K562 (cell line): ENCODE results near the gene MARCHF3. TPM values are rescaled to one million over a fixed set of nuclear protein-coding genes. Genes with fewer than 3 reads are reported as not detected.
A peak's percentile ranks its signal among the peaks of the same experiment; 100 is the strongest.

Source experiments
- ATAC-seq: fragments of 200-7000 bp; cut with Tn5 transposase; 3 replicates; pipeline ENCODE4 v1.9.1; 2020; ENCODE audit warnings: moderate library complexity
- BruUV-seq: library from RNA; stranded (reverse); fragments of 400-500 nt; replicated peaks from 2 replicates; lab custom pipeline; 2021; lab: Mats Ljungman, UMichigan
- CTCF ChIA-PET: fragments of 300-600 bp; formaldehyde crosslinking; extraction: SDS; loops from one replicate; lab custom pipeline; 2021; ENCODE audit warnings: low intra/inter-chr PET ratio; lab: Yijun Ruan, JAX
- POLR2A ChIA-PET: fragments of 300-600, 350-650 bp; sonication (Branson Sonifier 250); formaldehyde crosslinking; extraction: SDS; loops from one replicate; lab custom pipeline; 2021; ENCODE audit warnings: antibody characterized with exemption, inconsistent platforms; lab: Yijun Ruan, JAX
- DNase-seq, 4 experiments: peaks; one replicate each; pipeline versions ENCODE4 v3.0.0 to v3.0.0-alpha.2; 2011 to 2018; ENCODE audit warnings: low spot score in 3 of 4, mixed read lengths in 3 of 4; ENCODE audit errors: extremely low read depth in 1 of 4
- FAIRE-seq: peaks from 2 replicates; lab custom pipeline; 2011; peaks lifted over from hg19 to GRCh38; lab: Jason Lieb, UNC
- H2AFZ ChIP-seq: 2 replicates; pipeline ENCODE4 v1.6.0; 2011; ENCODE audit warnings: low read depth, low read length, control low read depth, inconsistent platforms
- H3K27ac ChIP-seq: fragments of 200-600 bp; 3 replicates; pipeline ENCODE4 v1.8.0; 2011; ENCODE audit warnings: low read depth, mild to moderate bottlenecking, control low read depth, inconsistent platforms, low read length, moderate library complexity, mixed read lengths; ENCODE audit errors: extremely low read depth
- H3K27me3 ChIP-seq, 2 experiments: fragments of 300-600 bp in 1 of 2; 2 replicates in 1 of 2; 3 replicates in 1 of 2; pipeline versions ENCODE4 v1.6.0 to v1.8.0; 2011; ENCODE audit warnings: inconsistent platforms in 2 of 2, low read length in 2 of 2, mild to moderate bottlenecking in 1 of 2, mixed read lengths in 1 of 2, moderate library complexity in 1 of 2; ENCODE audit not compliant: control insufficient read depth in 2 of 2, insufficient read depth in 2 of 2
- H3K36me3 ChIP-seq: fragments of 300-600 bp; 3 replicates; pipeline ENCODE4 v1.8.0; 2011; ENCODE audit warnings: mild to moderate bottlenecking, low read length, inconsistent platforms; ENCODE audit not compliant: control insufficient read depth, insufficient read depth
- H3K4me1 ChIP-seq, 2 experiments: fragments of 200-600 bp in 1 of 2; replicated peaks in 1 of 2; 2 replicates in 1 of 2; 3 replicates in 1 of 2; pipeline versions ENCODE4 v1.5.1 to v1.8.0; 2011; ENCODE audit warnings: inconsistent platforms in 2 of 2, low read length in 2 of 2, mild to moderate bottlenecking in 1 of 2, mixed read lengths in 1 of 2, moderate library complexity in 1 of 2; ENCODE audit not compliant: control insufficient read depth in 2 of 2, insufficient read depth in 2 of 2
- H3K4me2 ChIP-seq: 2 replicates; pipeline ENCODE4 v1.6.1; 2011; ENCODE audit warnings: low read length, control low read depth, inconsistent platforms, mixed read lengths; ENCODE audit not compliant: insufficient read depth
- H3K4me3 ChIP-seq: fragments of 200-600 bp; sonication (generic), shearing (Covaris generic); 2 replicates; pipeline ENCODE4 v1.5.1; 2016; ENCODE audit warnings: control low read depth, inconsistent platforms
- H3K79me2 ChIP-seq: fragments of 200-600 bp; 3 replicates; pipeline ENCODE4 v1.8.0; 2011; ENCODE audit warnings: low read length, inconsistent platforms; ENCODE audit not compliant: control insufficient read depth, insufficient read depth
- H3K9ac ChIP-seq, 2 experiments: 2 replicates each; pipeline versions ENCODE4 v1.6.0 to v1.6.1; 2011; ENCODE audit warnings: low read depth in 2 of 2, low read length in 2 of 2, control low read depth in 1 of 2, inconsistent platforms in 1 of 2, mild to moderate bottlenecking in 1 of 2, mixed read lengths in 1 of 2; ENCODE audit not compliant: insufficient read depth in 1 of 2
- H3K9me1 ChIP-seq: one replicate; pipeline ENCODE4 v1.6.0; 2011; ENCODE audit warnings: inconsistent platforms, mild to moderate bottlenecking, low read length, moderate library complexity; ENCODE audit not compliant: control insufficient read depth, insufficient read depth
- H3K9me3 ChIP-seq: replicated peaks from 2 replicates; pipeline ENCODE4 v1.5.1; 2011; ENCODE audit warnings: low read depth, low read length, inconsistent platforms; ENCODE audit not compliant: control insufficient read depth, insufficient read depth
- H4K20me1 ChIP-seq: replicated peaks from 2 replicates; pipeline ENCODE4 v1.6.1; 2011; ENCODE audit warnings: low read length, inconsistent platforms, mixed read lengths; ENCODE audit not compliant: control insufficient read depth, insufficient read depth
- CBX1 ChIP-seq: sonication (generic); IDR thresholded peaks from 2 replicates; pipeline ENCODE4 v1.6.1; 2016; ENCODE audit warnings: antibody characterized with exemption, low read depth, mild to moderate bottlenecking
- CREB1 ChIP-seq, 2 experiments: sonication (generic) in 1 of 2; formaldehyde crosslinking in 1 of 2; IDR thresholded peaks; 2 replicates each; pipeline versions ENCODE4 v1.6.1 to v1.8.0; 2012 to 2022; ENCODE audit warnings: inconsistent platforms in 1 of 2, mild to moderate bottlenecking in 1 of 2, missing genetic modification reagents in 1 of 2, moderate library complexity in 1 of 2
- EGR1 ChIP-seq: fragments of 450-650 bp; conservative IDR thresholded peaks from 2 replicates; pipeline ENCODE4 v1.6.1; 2017; ENCODE audit warnings: mild to moderate bottlenecking
- POLR2G ChIP-seq: fragments of 200-400 bp; formaldehyde crosslinking; IDR thresholded peaks from 2 replicates; pipeline ENCODE4 v1.6.1; 2017; ENCODE audit warnings: low read depth, mild to moderate bottlenecking, antibody characterized with exemption, low read length, moderate library complexity
- ZNF583 ChIP-seq: fragments of 250-450 bp; sonication (Bioruptor Pico); IDR thresholded peaks from 2 replicates; pipeline ENCODE4 v1.4.0; 2020
- WGBS: fragments of 100-300 bp; shearing (Covaris generic); methylation state at CpG from one replicate; pipeline ENCODE4 v1.1.6; 2016; ENCODE audit warnings: low coverage, mixed read lengths; ENCODE audit not compliant: insufficient coverage; ENCODE audit errors: missing lambda C conversion rate; 5-methylcytosine and 5-hydroxymethylcytosine counted together
- in situ Hi-C: fragments of 300-500 bp; cut with MboI; formaldehyde crosslinking; loops from 4 replicates; pipeline ENCODE4 v1.15.0; 2018; ENCODE audit warnings: inconsistent platforms, mixed read lengths
- intact Hi-C: fragments of 100-400 bp; cut with micrococcal nuclease; formaldehyde crosslinking; loops from 2 replicates; pipeline ENCODE4 v1.14.2; 2022
- polyA plus RNA-seq, 8 experiments: library from polyadenylated mRNA; depleted of rRNA in 4 of 8; stranded (reverse) in 5 of 8; unstranded in 3 of 8; fragments of >200 nt; fragmentation: Nextera tagmentation in 2 of 8; fragmentation: Illumina TruSeq in 1 of 8; extraction: Ambion mirVana in 2 of 8; extraction: Trizol in 1 of 8; gene quantifications; 2 replicates each; pipeline versions ENCODE4 v1.2.1 to v1.2.3, GENCODE V29; 2011 to 2014; ENCODE audit warnings: inconsistent platforms in 1 of 8, missing spikeins in 1 of 8
- total RNA-seq, 7 experiments: library from RNA; depleted of rRNA in 6 of 7; stranded (reverse); fragments of >200 nt in 6 of 7; fragmentation: Illumina TruSeq in 2 of 7; extraction: Trizol in 2 of 7; gene quantifications; 2 replicates each; pipeline versions ENCODE4 v1.2.1 to v1.2.3, GENCODE V29; 2011 to 2021; ENCODE audit warnings: low replicate concordance in 1 of 7

Gene MARCHF3
- total and polyA plus RNA-seq, 9 of the 15 experiments (the other 6 are each of a cell fraction or from before 2014, with no cell fraction given): 5.6 to 37.4 (median 16.5) TPM

DNA sequence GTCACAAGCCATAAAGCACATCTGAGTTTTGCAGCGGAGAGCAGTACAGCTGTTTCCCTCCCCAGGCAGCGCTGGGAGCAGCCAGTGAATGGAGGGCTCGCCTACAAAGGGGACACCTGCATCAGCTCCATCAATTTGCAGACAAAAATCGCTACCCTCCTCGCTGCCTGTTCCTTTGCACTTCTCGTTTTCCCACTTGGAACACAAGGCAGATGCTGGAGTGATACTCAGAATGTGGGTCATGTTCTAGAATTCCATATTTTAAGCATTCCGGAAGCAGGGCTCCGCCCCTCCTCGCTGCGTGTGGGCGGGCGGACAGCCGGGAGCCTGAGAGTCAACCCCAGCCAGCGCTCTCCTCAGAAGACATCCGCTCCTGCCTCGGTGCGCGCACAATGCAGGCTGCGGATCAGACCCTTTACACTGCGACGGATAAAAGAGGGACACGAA lies 161.3 kb downstream of the MARCHF3 start:
- in situ Hi-C loops: no loop called here
- WGBS: 81% methylated on average over 16 of the region's 22 CpGs
- ATAC-seq (no peak), DNase-seq (no peak), FAIRE-seq (no peak)
- Histone ChIP-seq H3K4me3 (no peak overlapping the region), H3K79me2 (no peaks in the 10 kb centered on the region), H3K4me2 (no peak overlapping the region), H2AFZ (no peak overlapping the region), H3K9me3 (no peaks in the 10 kb centered on the region), H3K36me3 (peaks cover 23% of the 10 kb centered on the region), H4K20me1 (no peaks in the 10 kb centered on the region), H3K27ac (no peak overlapping the region), H3K27me3 (no peaks in the 10 kb centered on the region), H3K4me1 (peaks cover 0 to 12% of the 10 kb centered on the region in 2 experiments; a peak in 2 of 5 replicates), H3K9me1 (no peaks in the 10 kb centered on the region), H3K9ac (no peak overlapping the region)
- ChIA-PET CTCF (no interaction called here), POLR2A (no interaction called here)
- BruUV-seq: TSS peak; percentile 22
- intact Hi-C loops: no loop called here
- TF ChIP-seq ZNF583 (CRISPR knock-in tag) (no peak), POLR2G (peak; percentile 46; the same call in 1 of the 2 replicates), CBX1 (no peak), CREB1 (IDR thresholded peaks at IDR 0.05) (no peak), CREB1 (CRISPR knock-in tag; IDR thresholded peaks at IDR 0.05) (0 out of 2 replicates have a peak, but pooled peaks have one; percentile 9), EGR1 (peak; percentile 26; the same call in 1 of the 2 replicates)
